Uterus (tissue), 2 donors: ENCODE measurements around the gene GLRA3.

ENCODE experiments used
- CTCF ChIP-seq, 4 experiments: fragments of 200-600 bp in 2 of 4; fragments of 450-650 bp in 2 of 4; sonication (generic) in 2 of 4; IDR thresholded peaks; one replicate each; pipeline ENCODE4 v1.5.1; 2016 to 2019; ENCODE audit warnings: antibody characterized with exemption in 4 of 4, mild to moderate bottlenecking in 2 of 4, moderate library complexity in 1 of 4
- POLR2A ChIP-seq, 2 donors: fragments of 450-650 bp; IDR thresholded peaks; one replicate each; pipeline ENCODE4 v1.6.1; 2016; ENCODE audit warnings: antibody characterized with exemption in 2 of 2, mild to moderate bottlenecking in 1 of 2, moderate library complexity in 1 of 2

- TF ChIP-seq POLR2A (IDR thresholded peaks at IDR 0.05), result no peak
- TF ChIP-seq CTCF (IDR thresholded peaks at IDR 0.05), result no peak
Measured at GRCh38 chr4:174657472-174657871, 171.6 kb downstream of the GLRA3 start.
